ENCODE data around the gene PACRG.

- TF ChIP-seq TAF1 (IDR thresholded peaks at IDR 0.05; ENCODE audit: borderline replicate concordance, low read depth, low read length) (no peak), CTCF (IDR thresholded peaks at IDR 0.05) (no peak), GABPA (IDR thresholded peaks at IDR 0.05; ENCODE audit: low read depth) (no peak), RXRA (IDR thresholded peaks at IDR 0.05; ENCODE audit: borderline replicate concordance, low read depth) (no peak)
- TF ChIP-seq, protein P1, sequence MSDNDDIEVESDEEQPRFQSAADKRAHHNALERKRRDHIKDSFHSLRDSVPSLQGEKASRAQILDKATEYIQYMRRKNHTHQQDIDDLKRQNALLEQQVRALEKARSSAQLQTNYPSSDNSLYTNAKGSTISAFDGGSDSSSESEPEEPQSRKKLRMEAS (IDR thresholded peaks at IDR 0.05; ENCODE audit: low read depth) = no peak
Observed at GRCh38 chr6:162728197-162728596, 423 bp downstream of the PACRG start.
